Choroid plexus epithelial cell (primary cell): ENCODE results near the gene LMNB1.

Experiments
- DNase-seq: peaks from one replicate; pipeline ENCODE4 v3.0.0-alpha.2; 2010; ENCODE audit warnings: low read depth
- H3K4me3 ChIP-seq: 2 replicates; pipeline ENCODE4 v1.5.1; 2011; ENCODE audit warnings: low read depth, mild to moderate bottlenecking, control low read depth, low read length, moderate library complexity
- TF ChIP-seq, protein P1 (sequence below): conservative IDR thresholded peaks from 2 replicates; pipeline ENCODE4 v1.5.1; 2011; ENCODE audit warnings: low read depth, mild to moderate bottlenecking, control low read depth, inconsistent platforms, low read length, moderate library complexity

The LMNB1 gene

GRCh38 chr5:126745259-126745992 is 31.5 kb upstream of the LMNB1 start:
- DNase-seq = no peak
- TF ChIP-seq, protein P1, sequence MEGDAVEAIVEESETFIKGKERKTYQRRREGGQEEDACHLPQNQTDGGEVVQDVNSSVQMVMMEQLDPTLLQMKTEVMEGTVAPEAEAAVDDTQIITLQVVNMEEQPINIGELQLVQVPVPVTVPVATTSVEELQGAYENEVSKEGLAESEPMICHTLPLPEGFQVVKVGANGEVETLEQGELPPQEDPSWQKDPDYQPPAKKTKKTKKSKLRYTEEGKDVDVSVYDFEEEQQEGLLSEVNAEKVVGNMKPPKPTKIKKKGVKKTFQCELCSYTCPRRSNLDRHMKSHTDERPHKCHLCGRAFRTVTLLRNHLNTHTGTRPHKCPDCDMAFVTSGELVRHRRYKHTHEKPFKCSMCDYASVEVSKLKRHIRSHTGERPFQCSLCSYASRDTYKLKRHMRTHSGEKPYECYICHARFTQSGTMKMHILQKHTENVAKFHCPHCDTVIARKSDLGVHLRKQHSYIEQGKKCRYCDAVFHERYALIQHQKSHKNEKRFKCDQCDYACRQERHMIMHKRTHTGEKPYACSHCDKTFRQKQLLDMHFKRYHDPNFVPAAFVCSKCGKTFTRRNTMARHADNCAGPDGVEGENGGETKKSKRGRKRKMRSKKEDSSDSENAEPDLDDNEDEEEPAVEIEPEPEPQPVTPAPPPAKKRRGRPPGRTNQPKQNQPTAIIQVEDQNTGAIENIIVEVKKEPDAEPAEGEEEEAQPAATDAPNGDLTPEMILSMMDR = no peak
- no peak overlapping the region for H3K4me3 ChIP-seq

DNA sequence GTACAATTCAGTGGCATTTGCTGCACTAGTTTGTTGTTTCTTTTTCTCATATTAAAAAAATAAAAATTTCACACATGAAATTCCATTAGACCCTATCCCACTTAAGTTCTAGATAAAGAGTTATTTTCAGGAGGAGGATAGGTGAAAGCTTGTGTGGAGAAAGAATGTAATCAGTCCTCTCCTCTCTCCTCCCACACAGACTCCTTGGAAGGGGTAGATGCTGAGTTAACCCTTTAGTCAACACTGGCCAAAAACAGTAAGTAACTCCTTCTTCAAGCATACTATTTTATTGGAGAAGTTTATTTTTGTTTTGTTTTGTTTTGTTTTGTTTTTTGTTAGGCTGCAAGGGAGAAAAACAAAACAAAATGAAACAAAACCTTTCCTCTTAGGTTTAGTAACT is 30.6 kb upstream of the LMNB1 start:
- TF ChIP-seq, protein P1 = no peak
- H3K4me3 ChIP-seq = no peak overlapping the region
- no peak for DNase-seq

- TF ChIP-seq, protein P1 = no peak
- no peak overlapping the region for H3K4me3 ChIP-seq
- DNase-seq = no peak
Measured at GRCh38 chr5:126752081-126752785, 24.7 kb upstream of the LMNB1 start.

DNA sequence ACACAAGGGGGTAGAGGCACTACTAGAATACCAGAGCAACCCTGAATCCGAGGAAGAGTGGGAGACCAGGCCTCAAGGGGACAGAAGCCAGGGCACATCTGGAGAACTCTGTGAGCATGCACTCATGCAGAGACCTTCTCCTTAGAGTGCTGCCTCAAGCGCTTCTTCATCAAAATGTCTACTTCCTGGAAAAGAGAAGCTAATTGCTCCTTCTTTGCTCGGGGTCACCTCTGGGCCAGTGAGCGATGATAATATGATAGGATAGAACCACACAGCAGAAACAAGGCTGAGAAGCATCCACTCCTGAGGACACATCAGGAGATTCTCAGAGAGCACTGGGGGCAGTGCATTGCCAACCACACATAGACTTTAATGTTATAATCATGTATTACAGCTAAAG is 23.7 kb upstream of the LMNB1 start:
- no peak for DNase-seq
- TF ChIP-seq, protein P1 = no peak
- no peak overlapping the region for H3K4me3 ChIP-seq

DNA sequence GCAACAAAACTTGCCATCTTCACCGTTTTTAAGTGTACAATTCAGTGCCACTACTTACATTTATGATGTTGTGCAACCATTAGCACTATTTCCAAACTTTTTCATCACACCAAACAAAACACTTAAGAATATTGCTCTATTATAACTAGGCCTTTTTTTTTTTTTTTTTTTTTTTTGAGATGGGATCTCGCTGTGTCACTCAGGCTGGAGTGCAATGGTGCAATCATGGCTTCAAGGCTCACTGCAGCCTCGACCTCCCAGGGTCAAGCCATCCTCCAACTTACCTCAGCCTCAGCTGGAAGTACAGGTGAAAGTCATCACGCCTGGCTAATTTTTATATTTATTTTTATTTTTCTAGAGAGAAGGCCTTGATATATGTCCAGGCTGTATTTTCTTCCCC is 22.3 kb upstream of the LMNB1 start:
- DNase-seq = no peak
- no peak overlapping the region for H3K4me3 ChIP-seq
- TF ChIP-seq, protein P1 = no peak

DNA sequence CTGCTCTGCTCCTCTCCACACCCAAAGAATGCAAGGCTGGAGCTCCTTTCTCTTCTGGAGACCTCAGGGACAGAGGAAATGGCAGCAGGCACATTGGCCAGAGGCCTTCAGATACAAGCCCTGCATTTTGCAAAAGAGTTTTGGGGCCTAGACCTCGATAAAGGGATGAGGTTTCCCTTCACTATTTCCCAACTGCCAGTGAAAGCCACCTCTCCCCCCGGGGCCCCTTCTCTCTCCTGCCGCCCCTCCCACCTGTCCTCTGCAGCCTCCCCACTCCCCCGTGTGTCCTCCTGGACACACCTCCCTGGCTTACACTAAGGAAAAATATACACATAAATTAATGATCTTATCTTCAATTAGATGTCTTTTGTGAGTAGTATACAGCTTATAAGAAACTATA is 21.3 kb upstream of the LMNB1 start:
- H3K4me3 ChIP-seq = no peak overlapping the region
- TF ChIP-seq, protein P1 = no peak
- no peak for DNase-seq
